GM06990 (cell line): ENCODE data around the gene EPSTI1.

ENCODE experiments used
- DNase-seq: peaks from one replicate; pipeline ENCODE4 v3.0.0-alpha.2; 2011; ENCODE audit not compliant: insufficient read length; ENCODE audit errors: extremely low read depth
- H3K27me3 ChIP-seq: replicated peaks from 2 replicates; pipeline ENCODE4 v1.6.0; 2011; ENCODE audit warnings: low read length; ENCODE audit not compliant: control insufficient read depth, insufficient read depth
- H3K36me3 ChIP-seq: 2 replicates; pipeline ENCODE4 v1.5.1; 2011; ENCODE audit warnings: low read length; ENCODE audit not compliant: control insufficient read depth, insufficient read depth
- H3K4me3 ChIP-seq: replicated peaks from 2 replicates; pipeline ENCODE4 v1.5.1; 2011; ENCODE audit warnings: low read depth, mild to moderate bottlenecking, control low read depth, low read length
- CTCF ChIP-seq: IDR thresholded peaks from 2 replicates; pipeline ENCODE4 v1.5.1; 2011; ENCODE audit warnings: low read length, control low read depth, mild to moderate bottlenecking, inconsistent platforms; ENCODE audit not compliant: insufficient read depth, poor library complexity, severe bottlenecking

The EPSTI1 gene

GRCh38 chr13:42973581-42973980, 18.5 kb downstream of the EPSTI1 start:
- Histone ChIP-seq H3K4me3 (no peak overlapping the region), H3K27me3 (no peaks in the 10 kb centered on the region), H3K36me3 (no peaks in the 10 kb centered on the region)
- no peak for TF ChIP-seq CTCF
- DNase-seq = no peak

- no peak for TF ChIP-seq CTCF
- H3K4me3 ChIP-seq = no peak overlapping the region
These were observed 20.2 kb downstream of the EPSTI1 start for GRCh38 chr13:42971691-42972347.

DNA sequence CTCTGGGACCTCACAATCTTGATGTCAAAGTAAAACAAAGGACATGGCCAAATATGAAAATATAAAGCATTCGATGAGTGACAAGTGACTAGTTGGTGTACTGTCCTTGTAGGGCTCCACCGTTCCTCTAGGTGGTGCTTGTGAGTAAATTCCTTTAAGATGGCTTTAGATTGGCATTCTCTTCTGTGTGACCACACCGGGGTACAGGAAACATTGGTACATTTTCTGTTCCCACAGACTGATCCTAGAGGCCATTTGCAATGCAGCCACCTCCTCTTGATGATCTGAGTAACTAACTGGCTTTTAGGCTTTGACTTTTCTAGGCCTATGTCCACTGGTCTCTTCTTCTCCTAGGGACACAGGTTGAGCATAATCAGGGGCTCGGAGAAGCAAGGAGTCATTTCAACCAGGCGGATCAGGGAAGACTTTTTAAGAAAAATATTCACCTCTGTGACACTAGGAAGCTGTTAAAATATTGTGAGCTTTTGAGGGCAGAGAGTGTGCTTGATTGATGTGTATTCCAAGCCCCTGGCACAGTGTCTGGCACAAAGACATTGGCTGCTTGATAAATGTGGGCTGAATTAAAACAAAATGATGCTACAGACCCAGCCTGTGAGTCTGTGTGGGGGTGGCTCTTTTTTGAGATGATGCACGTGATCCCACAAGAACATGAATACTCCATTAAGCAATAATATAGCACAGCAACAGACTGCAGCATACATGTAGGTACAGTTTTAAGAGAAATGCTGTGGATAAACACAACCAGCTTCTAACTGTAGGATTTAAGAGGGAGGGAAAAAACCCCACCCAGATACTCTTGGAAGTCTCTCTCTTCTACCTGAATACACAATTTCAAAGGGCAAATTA, 21.0 kb downstream of the EPSTI1 start:
- Histone ChIP-seq H3K4me3 (no peak overlapping the region), H3K27me3 (no peaks in the 10 kb centered on the region), H3K36me3 (peaks cover 3% of the 10 kb centered on the region; the same call in 1 of the 2 replicates)
- no peak for DNase-seq
- peak; percentile 82 for TF ChIP-seq CTCF

More at GRCh38 chr13:42971691-42972347, 20.2 kb downstream of the EPSTI1 start:
- DNase-seq = no peak
- H3K27me3 ChIP-seq = no peaks in the 10 kb centered on the region
- peaks cover 3% of the 10 kb centered on the region; the same call in 1 of the 2 replicates for H3K36me3 ChIP-seq

- TF ChIP-seq CTCF = peak; percentile 76
- no peak for DNase-seq
- peaks cover 6% of the 10 kb centered on the region for H3K36me3 ChIP-seq
- H3K4me3 ChIP-seq = no peak overlapping the region
- H3K27me3 ChIP-seq = no peaks in the 10 kb centered on the region
These were observed 22.4 kb downstream of the EPSTI1 start for GRCh38 chr13:42969565-42970172.

DNA sequence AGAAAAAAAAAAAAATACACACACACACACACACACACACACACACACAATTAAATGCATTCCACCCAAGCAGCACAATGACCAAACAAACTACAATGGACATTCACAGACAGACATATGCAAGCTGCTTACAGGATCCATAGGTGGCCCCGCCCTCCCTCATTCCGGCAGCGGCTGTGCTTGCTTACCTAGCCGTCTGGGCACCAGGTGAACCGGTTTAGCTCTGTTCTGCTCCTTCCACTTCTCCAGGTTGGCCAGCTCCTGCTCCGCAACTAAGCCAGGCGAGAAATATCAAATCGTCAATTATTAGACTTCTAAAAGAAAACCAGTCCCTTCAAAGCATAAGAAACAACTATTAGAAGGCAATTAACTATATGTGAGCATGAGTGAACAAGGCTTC, 23.1 kb downstream of the EPSTI1 start:
- TF ChIP-seq CTCF = no peak
- H3K4me3 ChIP-seq = no peak overlapping the region
- no peak for DNase-seq
- H3K36me3 ChIP-seq = peaks cover 6% of the 10 kb centered on the region
- no peaks in the 10 kb centered on the region for H3K27me3 ChIP-seq
